Upper lobe of left lung (tissue), 4 donors: ENCODE results near the gene RCC2.

Source experiments
- CTCF ChIP-seq, 6 experiments: fragments of 450-650 bp in 4 of 6; fragments of 200-600 bp in 2 of 6; sonication (generic) in 2 of 6; IDR thresholded peaks; one replicate each; pipeline ENCODE4 v1.5.1; 2016 to 2019; ENCODE audit warnings: antibody characterized with exemption in 6 of 6
- EP300 ChIP-seq, 4 donors: sonication (generic); formaldehyde crosslinking; IDR thresholded peaks; one replicate each; pipeline ENCODE4 v1.5.1; 2017; ENCODE audit warnings: antibody characterized with exemption in 4 of 4, control low read depth in 2 of 4
- POLR2AphosphoS5 ChIP-seq, 2 donors: sonication (generic); formaldehyde crosslinking; IDR thresholded peaks; one replicate each; pipeline ENCODE4 v1.5.1; 2017; ENCODE audit warnings: antibody characterized with exemption in 2 of 2

- TF ChIP-seq CTCF (IDR thresholded peaks at IDR 0.05) (peak in 4 of 6 experiments; percentile 7 to 43 (median 28)), EP300 (IDR thresholded peaks at IDR 0.05) (no peak), POLR2AphosphoS5 (IDR thresholded peaks at IDR 0.05) (no peak)
These were observed at the start of gene RCC2 for GRCh38 chr1:17439250-17440073.
